Astrocyte (in vitro differentiated cells and primary cell): Measurements from ENCODE around the gene MAN1C1.

ENCODE experiments used
- CTCF ChIP-seq: IDR thresholded peaks from 2 replicates; pipeline ENCODE4 v1.5.1; 2011; ENCODE audit warnings: low read depth, mild to moderate bottlenecking, inconsistent platforms, low read length, moderate library complexity; ENCODE audit not compliant: insufficient read depth
- EZH2 ChIP-seq: IDR thresholded peaks from 2 replicates; pipeline ENCODE4 v1.6.1; 2012; ENCODE audit warnings: mild to moderate bottlenecking, low read length, inconsistent platforms; ENCODE audit not compliant: insufficient read depth

- no peak for TF ChIP-seq CTCF
- no peak for TF ChIP-seq EZH2
Observed at GRCh38 chr1:25642574-25643108, 26.1 kb downstream of the MAN1C1 start.
